CD4-positive, alpha-beta T cell (primary cell): Measurements from ENCODE around the gene LYPD1. TPM values are rescaled to one million over a fixed set of nuclear protein-coding genes. Genes with fewer than 3 reads are reported as not detected.

Experiments used
- ATAC-seq: fragments of 200-7000 bp; cut with Tn5 transposase; one replicate; pipeline ENCODE4 v1.10.0; 2022; ENCODE audit warnings: mild to moderate bottlenecking; ENCODE audit not compliant: poor library complexity
- CTCF ChIA-PET: fragments of 350-600 bp; sonication (Branson Sonifier 250); formaldehyde crosslinking; loops from one replicate; lab custom pipeline; 2021; ENCODE audit warnings: antibody characterized with exemption, inconsistent platforms; lab: Charles Lee
- POLR2A ChIA-PET: fragments of 350-600 bp; sonication (Branson Sonifier 250); formaldehyde crosslinking; loops from one replicate; lab custom pipeline; 2021; ENCODE audit warnings: antibody characterized with exemption, inconsistent platforms; lab: Charles Lee
- DNase-seq, 14 experiments: peaks; one replicate each; pipeline ENCODE4 v3.0.0-alpha.2; 2013 to 2020; ENCODE audit warnings: mixed read lengths in 2 of 14
- H3K27ac ChIP-seq, 2 donors: one replicate each; pipeline versions ENCODE4 v1.5.1 to v1.7.0; 2013; ENCODE audit warnings: low read length in 2 of 2, low read depth in 1 of 2, mild to moderate bottlenecking in 1 of 2
- H3K27me3 ChIP-seq, 2 experiments: 1 replicate in 1 of 2; 2 replicates in 1 of 2; pipeline versions ENCODE4 v1.6.1 to v1.7.0; 2013; ENCODE audit warnings: low read length in 2 of 2, control low read depth in 1 of 2, mild to moderate bottlenecking in 1 of 2, moderate library complexity in 1 of 2; ENCODE audit not compliant: insufficient read depth in 2 of 2, control insufficient read depth in 1 of 2
- H3K36me3 ChIP-seq: one replicate; pipeline ENCODE4 v1.6.1; 2013; ENCODE audit warnings: low read length, control low read depth; ENCODE audit not compliant: insufficient read depth
- H3K4me1 ChIP-seq: one replicate; pipeline ENCODE4 v1.6.1; 2013; ENCODE audit warnings: low read length, control low read depth; ENCODE audit not compliant: insufficient read depth
- H3K4me3 ChIP-seq: one replicate; pipeline ENCODE4 v1.5.1; 2013; ENCODE audit warnings: mild to moderate bottlenecking, low read length, moderate library complexity
- H3K9me3 ChIP-seq, 2 experiments: 1 replicate in 1 of 2; 2 replicates in 1 of 2; pipeline versions ENCODE4 v1.6.1 to v1.7.0; 2013; ENCODE audit warnings: low read length in 2 of 2, mild to moderate bottlenecking in 2 of 2, control low read depth in 1 of 2, moderate library complexity in 1 of 2; ENCODE audit not compliant: control insufficient read depth in 1 of 2, insufficient read depth in 1 of 2
- H3K27ac Mint-ChIP-seq: one replicate; pipeline ENCODE4 v1.8.0; 2020; ENCODE audit warnings: mixed read lengths
- H3K27me3 Mint-ChIP-seq: one replicate; pipeline ENCODE4 v1.8.0; 2021; ENCODE audit warnings: mixed read lengths
- H3K36me3 Mint-ChIP-seq: one replicate; pipeline ENCODE4 v1.8.0; 2021; ENCODE audit warnings: low read depth, mixed read lengths
- H3K4me1 Mint-ChIP-seq: one replicate; pipeline ENCODE4 v1.8.0; 2021; ENCODE audit warnings: low read depth, mixed read lengths
- H3K4me3 Mint-ChIP-seq: one replicate; pipeline ENCODE4 v1.8.0; 2020; ENCODE audit warnings: mild to moderate bottlenecking, mixed read lengths
- H3K9me3 Mint-ChIP-seq: one replicate; pipeline ENCODE4 v1.8.0; 2020; ENCODE audit warnings: mixed read lengths
- intact Hi-C, 2 experiments: fragments of 100-400 bp; cut with DNase I in 1 of 2; cut with micrococcal nuclease in 1 of 2; formaldehyde crosslinking; loops; one replicate each; pipeline versions ENCODE4 v1.15.1 to v1.9.0; 2023 to 2025; cut with DNase I, micrococcal nuclease
- total RNA-seq, 174 experiments: library from RNA in 2 of 174; stranded (reverse) in 2 of 174; gene quantifications; one replicate each; pipeline ENCODE4 v1.2.3 and lab custom pipeline; 2021 to 2026
- TF ChIP-seq, protein P1 (sequence below): fragments of 200-600 bp; IDR thresholded peaks from one replicate; pipeline ENCODE4 v1.8.0; 2022; ENCODE audit warnings: antibody characterized with exemption, mild to moderate bottlenecking

Gene LYPD1
- total RNA-seq, 2 experiments from 2014 or later, result not detected

DNA sequence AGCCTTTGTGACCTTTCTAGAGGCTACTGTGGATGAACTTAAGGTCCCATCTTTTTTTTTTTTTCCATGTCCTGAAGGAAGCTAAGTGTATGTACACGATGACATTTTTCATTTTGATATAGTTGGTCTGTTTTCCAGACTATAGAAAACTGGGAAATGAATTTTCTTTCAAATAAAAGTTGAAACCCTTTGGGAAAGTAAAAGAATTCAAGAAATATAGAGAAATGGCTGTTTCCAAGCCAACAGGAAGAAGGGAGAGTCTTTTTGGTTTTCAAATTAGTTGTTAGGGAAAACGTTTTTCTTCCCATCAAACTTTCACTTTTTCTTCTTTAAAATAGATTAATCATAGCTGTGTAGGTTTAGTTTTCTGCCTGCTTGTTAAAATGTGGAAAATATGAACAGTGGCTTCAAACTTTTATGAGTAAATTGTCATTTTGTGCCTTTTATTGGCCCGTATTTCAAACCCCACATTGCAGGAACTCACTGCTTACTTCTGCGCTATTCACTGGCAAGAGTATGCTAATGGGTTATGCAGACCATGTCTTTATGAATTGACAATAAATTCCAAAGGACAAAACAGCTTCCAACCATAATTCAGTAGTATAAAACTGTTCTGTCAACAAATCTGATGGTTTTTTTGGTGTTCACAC, 27.7 kb upstream of the LYPD1 start:
- no peaks in the 10 kb centered on the region for H3K36me3 Mint-ChIP-seq
- ChIA-PET POLR2A (no interaction called here), CTCF (no interaction called here)
- no peak overlapping the region for H3K4me3 Mint-ChIP-seq
- no peak for DNase-seq
- Histone ChIP-seq H3K4me1 (no peaks in the 10 kb centered on the region), H3K9me3 (no peaks in the 10 kb centered on the region), H3K27me3 (no peaks in the 10 kb centered on the region), H3K36me3 (no peaks in the 10 kb centered on the region), H3K4me3 (no peak overlapping the region), H3K27ac (no peak overlapping the region)
- intact Hi-C loops, result no loop called here
- TF ChIP-seq, protein P1, sequence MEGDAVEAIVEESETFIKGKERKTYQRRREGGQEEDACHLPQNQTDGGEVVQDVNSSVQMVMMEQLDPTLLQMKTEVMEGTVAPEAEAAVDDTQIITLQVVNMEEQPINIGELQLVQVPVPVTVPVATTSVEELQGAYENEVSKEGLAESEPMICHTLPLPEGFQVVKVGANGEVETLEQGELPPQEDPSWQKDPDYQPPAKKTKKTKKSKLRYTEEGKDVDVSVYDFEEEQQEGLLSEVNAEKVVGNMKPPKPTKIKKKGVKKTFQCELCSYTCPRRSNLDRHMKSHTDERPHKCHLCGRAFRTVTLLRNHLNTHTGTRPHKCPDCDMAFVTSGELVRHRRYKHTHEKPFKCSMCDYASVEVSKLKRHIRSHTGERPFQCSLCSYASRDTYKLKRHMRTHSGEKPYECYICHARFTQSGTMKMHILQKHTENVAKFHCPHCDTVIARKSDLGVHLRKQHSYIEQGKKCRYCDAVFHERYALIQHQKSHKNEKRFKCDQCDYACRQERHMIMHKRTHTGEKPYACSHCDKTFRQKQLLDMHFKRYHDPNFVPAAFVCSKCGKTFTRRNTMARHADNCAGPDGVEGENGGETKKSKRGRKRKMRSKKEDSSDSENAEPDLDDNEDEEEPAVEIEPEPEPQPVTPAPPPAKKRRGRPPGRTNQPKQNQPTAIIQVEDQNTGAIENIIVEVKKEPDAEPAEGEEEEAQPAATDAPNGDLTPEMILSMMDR, result no peak
- no peaks in the 10 kb centered on the region for H3K27me3 Mint-ChIP-seq
- no peaks in the 10 kb centered on the region for H3K9me3 Mint-ChIP-seq
- no peak for ATAC-seq
- H3K27ac Mint-ChIP-seq, result no peak overlapping the region
- no peaks in the 10 kb centered on the region for H3K4me1 Mint-ChIP-seq

DNA sequence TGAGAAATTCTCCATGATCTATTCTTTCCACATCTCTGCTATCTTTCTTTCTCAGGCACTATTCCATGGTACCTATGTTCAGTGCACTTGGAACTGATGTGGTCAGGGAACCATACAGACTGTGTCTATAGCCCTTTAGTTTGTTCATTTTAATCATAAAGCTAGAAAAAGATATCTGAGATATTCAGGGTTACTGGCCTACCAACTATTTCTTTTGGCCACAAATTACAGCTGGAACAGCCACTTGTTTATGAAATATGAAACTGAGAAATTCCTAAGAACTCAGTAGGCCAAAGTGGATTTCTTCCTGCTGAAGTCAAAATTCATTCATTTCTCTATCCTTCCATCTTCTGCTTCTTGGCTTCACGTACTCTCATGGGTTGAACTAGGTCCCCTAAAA, 22.8 kb upstream of the LYPD1 start:
- intact Hi-C loops, result no loop called here
- no peak for ATAC-seq
- Mint-ChIP-seq H3K36me3 (no peaks in the 10 kb centered on the region), H3K27ac (no peak overlapping the region), H3K27me3 (no peaks in the 10 kb centered on the region), H3K9me3 (no peaks in the 10 kb centered on the region), H3K4me3 (no peak overlapping the region), H3K4me1 (no peaks in the 10 kb centered on the region)
- Histone ChIP-seq H3K36me3 (no peaks in the 10 kb centered on the region), H3K27ac (no peak overlapping the region), H3K4me3 (no peak overlapping the region), H3K4me1 (no peaks in the 10 kb centered on the region), H3K9me3 (no peaks in the 10 kb centered on the region), H3K27me3 (no peaks in the 10 kb centered on the region)
- POLR2A ChIA-PET, result no interaction called here
- DNase-seq, result no peak
- CTCF ChIA-PET, result no interaction called here
- TF ChIP-seq, protein P1, result no peak

DNA sequence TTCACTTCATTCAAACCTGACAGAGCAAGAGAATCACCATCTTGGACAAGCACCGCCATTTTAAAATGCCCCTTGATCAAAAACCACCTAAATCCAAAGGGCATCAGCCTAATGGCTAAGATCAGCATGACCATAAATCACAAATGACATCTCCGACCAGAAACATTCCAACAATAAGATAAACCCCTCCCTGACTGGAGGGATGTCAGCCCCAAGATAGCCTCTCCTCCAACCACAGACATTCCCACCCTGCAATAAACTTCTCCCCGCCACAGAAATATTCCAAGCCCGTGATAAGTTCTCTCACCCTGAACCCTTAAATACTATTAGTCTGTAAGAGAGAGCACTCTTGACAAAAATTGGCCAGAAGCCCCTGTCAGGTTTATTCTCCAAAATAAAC, 21.6 kb upstream of the LYPD1 start:
- H3K27ac Mint-ChIP-seq, result no peak overlapping the region
- no peak overlapping the region for H3K4me3 ChIP-seq
- POLR2A ChIA-PET, result no interaction called here
- no peaks in the 10 kb centered on the region for H3K27me3 Mint-ChIP-seq
- H3K4me1 Mint-ChIP-seq, result no peaks in the 10 kb centered on the region
- intact Hi-C loops, result no loop called here
- no peaks in the 10 kb centered on the region for H3K36me3 ChIP-seq
- no peak overlapping the region for H3K4me3 Mint-ChIP-seq
- no peak for ATAC-seq
- no peaks in the 10 kb centered on the region for H3K9me3 Mint-ChIP-seq
- H3K27me3 ChIP-seq, result no peaks in the 10 kb centered on the region
- H3K9me3 ChIP-seq, result no peaks in the 10 kb centered on the region
- H3K36me3 Mint-ChIP-seq, result no peaks in the 10 kb centered on the region
- H3K27ac ChIP-seq, result no peak overlapping the region
- DNase-seq, result no peak
- CTCF ChIA-PET, result no interaction called here
- H3K4me1 ChIP-seq, result no peaks in the 10 kb centered on the region
- TF ChIP-seq, protein P1, result no peak
